Measurements from ENCODE around the gene ZBTB45.
A peak's percentile ranks its signal among the peaks of the same experiment; 100 is the strongest.
"Not testable (repeated sequence)": the region's sequence is repeated elsewhere in the genome, so short reads cannot be mapped to it uniquely, and the experiment has no call there.

The ZBTB45 gene

GRCh38 chr19:58509731-58510083 lies 9.9 kb downstream of the ZBTB45 start:
- no peak for DNase-seq

DNA sequence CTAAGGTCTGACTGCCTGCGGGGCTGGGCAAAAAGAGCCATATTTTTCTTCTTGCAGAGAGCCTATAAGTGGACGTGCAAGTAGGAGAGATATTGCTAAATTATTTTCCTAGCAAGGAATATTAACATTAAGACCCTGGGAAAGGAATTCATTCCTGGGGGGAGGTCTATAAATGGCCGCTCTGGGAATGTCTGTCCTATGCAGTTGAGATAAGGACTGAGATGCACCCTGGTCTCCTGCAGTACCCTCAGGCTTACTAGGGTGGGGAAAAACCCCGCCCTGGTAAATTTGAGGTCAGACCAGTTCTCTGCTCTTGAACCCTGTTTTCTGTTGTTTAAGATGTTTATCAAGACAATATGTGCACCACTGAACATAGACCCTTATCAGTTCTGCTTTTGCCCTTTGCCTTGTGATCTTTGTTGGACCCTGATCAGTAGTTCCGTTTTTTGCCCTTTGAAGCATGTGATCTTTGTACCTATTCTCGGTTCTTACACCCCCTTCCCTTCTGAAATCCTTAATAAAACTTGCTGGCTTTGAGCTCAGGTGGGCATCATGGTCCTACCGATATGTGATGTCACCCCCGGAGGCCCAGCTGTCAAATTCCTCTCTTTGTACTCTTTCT lies 11.9 kb downstream of the ZBTB45 start:
- not testable (repeated sequence) for DNase-seq

DNA sequence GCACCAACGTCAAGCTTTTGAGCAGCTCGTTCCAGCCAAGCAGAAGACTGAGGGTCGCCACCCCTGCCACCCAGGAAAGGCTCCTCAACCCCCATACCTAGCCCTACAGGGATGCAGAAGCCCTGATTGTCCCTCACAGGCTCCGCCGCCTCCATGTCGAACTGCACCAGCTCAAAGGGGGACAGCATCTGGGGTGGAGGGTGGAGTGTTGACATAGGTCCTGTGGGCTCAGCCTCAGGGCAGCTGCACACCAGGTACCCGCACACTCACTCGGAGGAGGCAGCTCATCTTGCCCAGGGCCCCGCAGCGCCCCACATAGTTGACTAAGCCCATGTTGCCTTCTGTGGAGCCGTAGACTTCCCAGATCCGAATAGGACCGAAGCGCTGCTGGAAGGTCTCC lies 19.4 kb downstream of the ZBTB45 start:
- DNase-seq = no peak

- DNase-seq = peak; percentile 94
Observed at GRCh38 chr19:58499021-58499927, 20.3 kb downstream of the ZBTB45 start.

GRCh38 chr19:58498316-58499020 lies 21.1 kb downstream of the ZBTB45 start:
- no peak for DNase-seq

DNA sequence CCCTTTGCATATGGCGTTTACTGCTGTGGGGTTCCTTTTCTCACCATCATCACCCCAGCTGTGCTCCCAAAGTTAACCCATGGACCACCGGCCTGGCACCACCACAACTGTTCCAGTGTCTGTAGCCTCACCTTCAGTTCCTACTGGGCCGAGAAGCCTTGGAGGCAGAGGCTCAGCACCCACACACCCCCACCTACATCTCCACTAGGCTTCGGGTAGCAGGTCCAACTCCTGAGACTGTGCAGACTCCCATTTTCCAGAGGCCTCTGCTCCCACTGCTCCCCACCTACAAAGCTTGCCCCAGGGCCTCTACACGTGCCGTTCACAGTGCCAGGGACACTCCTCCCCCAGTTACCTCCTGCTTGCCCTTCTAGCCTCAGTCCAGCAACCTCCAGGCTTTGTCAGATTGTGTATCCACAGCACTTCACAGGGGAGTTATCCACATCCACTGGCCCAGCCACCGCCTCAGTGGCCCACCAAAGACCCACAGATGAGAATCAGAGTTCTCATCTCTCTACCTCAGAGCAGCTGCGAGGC lies 21.9 kb downstream of the ZBTB45 start:
- DNase-seq = no peak

DNA sequence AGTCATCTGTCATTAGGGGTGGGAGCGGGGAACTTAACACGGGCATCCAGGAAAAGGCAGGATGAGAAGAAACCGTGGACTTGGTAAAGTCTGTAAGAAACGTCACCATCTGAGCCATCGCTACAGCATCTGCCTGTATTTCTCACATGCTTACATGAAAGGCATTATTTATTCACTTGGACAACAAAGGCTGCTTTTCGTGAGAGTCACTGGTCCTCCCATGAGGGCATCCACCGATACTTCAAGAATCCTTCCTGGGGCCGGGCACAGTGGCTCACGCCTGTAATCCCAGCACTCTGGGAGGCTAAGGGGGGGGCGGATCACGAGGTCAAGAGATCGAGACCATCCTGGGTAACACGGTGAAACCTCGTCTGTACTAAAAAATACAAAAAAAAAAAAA lies 27.3 kb downstream of the ZBTB45 start:
- DNase-seq = no peak

DNA sequence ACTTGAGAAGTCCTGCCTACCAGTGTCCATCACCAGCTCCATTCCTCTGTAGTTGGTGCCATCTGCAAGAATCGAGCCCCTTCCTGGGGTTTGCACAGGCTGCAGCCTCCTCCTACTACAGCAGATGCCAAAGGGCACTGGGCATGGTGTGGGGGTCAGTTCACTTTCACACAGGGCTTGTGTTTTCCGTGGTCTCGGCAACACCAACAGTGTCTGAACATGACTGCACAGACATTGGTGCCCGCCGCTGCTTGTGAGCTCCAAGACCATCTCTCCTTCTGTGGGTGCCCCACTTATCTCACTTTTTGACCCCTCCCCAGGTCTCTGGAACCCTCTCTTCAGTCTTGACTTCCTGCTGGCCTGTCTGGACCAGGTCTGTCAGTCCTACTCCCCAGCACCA lies 28.2 kb downstream of the ZBTB45 start:
- no peak for DNase-seq

DNA sequence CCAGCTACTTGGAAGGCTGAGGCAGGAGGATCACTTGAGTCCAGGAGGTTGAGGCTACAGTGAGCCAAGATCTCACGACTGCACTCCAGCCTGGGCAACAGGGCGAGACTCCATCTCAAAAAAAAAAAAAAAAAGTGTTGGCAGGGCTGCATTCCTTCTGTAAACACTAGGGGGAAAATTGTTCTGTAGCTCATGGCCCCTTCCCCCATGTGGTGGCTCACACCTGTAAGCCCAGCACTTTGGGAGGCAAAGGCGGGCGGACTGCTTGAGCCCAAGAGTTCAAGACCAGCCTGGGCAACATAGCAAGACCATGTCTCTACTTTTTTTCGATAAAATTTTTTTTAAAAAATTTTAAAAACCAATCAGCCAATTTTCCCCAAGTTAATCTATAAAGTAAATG lies 35.3 kb downstream of the ZBTB45 start:
- DNase-seq = not testable (repeated sequence)

DNA sequence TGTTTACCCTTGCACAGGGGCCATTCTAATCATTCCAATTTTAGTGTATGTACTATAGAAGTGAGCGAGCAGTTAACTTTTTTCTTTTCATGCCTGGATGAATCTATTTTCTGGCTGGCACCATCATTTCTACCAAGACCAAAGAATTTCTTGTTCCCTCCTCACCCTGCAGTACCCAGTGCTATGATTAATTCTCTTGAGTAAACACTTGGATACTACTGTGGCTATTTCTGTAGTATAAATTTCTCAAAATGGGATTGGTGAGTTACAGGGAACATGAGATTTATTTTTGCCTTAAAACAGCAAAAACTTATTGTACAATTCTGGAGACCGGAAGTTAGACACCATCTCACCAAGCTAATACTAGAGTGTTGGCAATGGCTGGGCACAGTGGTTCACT lies 35.8 kb downstream of the ZBTB45 start:
- DNase-seq = no peak

DNA sequence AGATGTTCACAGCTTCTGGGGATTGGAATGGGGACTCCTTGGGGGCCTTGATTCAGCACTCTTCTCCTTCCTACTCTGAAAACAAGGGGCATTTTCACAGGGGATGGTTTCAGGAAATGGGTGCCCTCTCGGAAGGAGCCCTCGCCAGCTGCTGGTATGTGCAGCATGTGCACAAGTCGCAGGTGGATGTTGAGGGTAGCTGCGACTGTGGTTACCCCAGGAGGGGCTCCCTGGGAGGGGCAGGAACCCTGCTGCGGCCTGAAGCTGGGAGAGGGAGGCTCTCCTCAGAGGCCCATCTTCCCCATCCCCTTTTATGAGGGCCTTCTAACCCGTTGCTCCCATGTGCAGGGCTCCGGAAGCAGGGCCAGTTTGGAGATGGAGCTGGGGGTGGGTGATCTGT lies 37.2 kb downstream of the ZBTB45 start:
- DNase-seq = no peak

GRCh38 chr19:58480831-58481230 lies 38.8 kb downstream of the ZBTB45 start:
- no peak for DNase-seq

DNA sequence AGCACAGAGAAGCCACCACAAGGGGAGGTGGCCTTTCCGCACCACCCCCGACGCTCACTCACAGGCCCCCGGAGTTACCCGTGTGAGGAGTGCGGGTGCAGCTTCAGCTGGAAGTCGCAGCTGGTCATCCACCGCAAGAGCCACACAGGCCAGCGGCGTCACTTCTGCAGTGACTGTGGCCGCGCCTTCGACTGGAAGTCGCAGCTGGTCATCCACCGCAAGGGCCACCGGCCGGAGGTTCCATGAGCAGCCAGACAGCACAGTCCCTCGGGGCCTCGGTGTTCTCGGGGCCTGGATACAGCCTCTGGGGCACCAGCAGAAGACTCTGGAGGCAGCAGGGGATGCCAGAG lies 39.2 kb downstream of the ZBTB45 start:
- DNase-seq = no peak

GRCh38 chr19:58479736-58480480 lies 39.7 kb downstream of the ZBTB45 start:
- DNase-seq = no peak

- no peak for DNase-seq
Observed at GRCh38 chr19:58479303-58479702, 40.3 kb downstream of the ZBTB45 start.

DNA sequence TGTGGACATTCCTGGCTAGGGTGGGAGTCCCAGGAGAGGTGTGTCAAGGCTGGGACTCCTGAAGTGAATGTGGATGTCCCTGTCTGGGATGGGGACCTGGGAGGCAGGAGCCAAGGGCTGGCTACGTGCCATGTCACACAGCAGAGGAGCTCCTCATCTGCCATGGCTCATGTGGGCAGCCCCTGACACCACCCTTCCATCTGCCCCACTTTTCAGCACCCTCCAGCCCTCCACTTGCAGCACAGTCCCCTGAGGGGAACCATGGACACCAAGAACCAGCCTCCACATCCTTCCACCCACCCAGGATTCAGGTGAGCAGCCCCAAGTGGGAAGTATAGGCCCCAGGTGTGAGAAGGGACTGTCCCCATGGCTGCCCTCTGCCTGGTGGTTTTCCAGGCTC lies 41.7 kb downstream of the ZBTB45 start:
- no peak for DNase-seq

- DNase-seq = no peak
Observed at GRCh38 chr19:58477130-58477529, 42.5 kb downstream of the ZBTB45 start.

- DNase-seq = no peak
Observed at GRCh38 chr19:58476498-58477015, 43.1 kb downstream of the ZBTB45 start.

GRCh38 chr19:58475714-58476497 lies 43.7 kb downstream of the ZBTB45 start, which contains the start of gene ZNF446:
Gene ZNF446, plus strand, starts transcription at chr19:58476352. Its CDS starts 867 bp downstream, at chr19:58477219.
- DNase-seq = peak; percentile 94

GRCh38 chr19:58474997-58475713 lies 44.5 kb downstream of the ZBTB45 start:
- DNase-seq = no peak
